SK-N-SH (cell line): ENCODE data around the gene KCTD5.

ENCODE experiments used
- EP300 ChIP-seq, 2 experiments: IDR thresholded peaks; 2 replicates each; pipeline versions ENCODE4 v1.4.0 to v1.6.1; 2012; ENCODE audit warnings: borderline replicate concordance in 1 of 2, low read depth in 1 of 2, low read length in 1 of 2
- JUND ChIP-seq: IDR thresholded peaks from 2 replicates; pipeline ENCODE4 v1.4.0; 2012
- NRF1 ChIP-seq: IDR thresholded peaks from 2 replicates; pipeline ENCODE4 v1.6.1; 2012; ENCODE audit warnings: low read depth, mild to moderate bottlenecking, low read length
- POLR2AphosphoS5 ChIP-seq: IDR thresholded peaks from 2 replicates; pipeline ENCODE4 v1.6.1; 2012; ENCODE audit warnings: low read depth, low read length
- RAD21 ChIP-seq: IDR thresholded peaks from 2 replicates; pipeline ENCODE4 v1.6.1; 2012; ENCODE audit warnings: mild to moderate bottlenecking, low read length
- TF ChIP-seq, protein P1 (sequence below): fragments of 200-600 bp; sonication (generic); IDR thresholded peaks from 2 replicates; pipeline ENCODE4 v1.6.1; 2017; ENCODE audit warnings: antibody characterized with exemption, mild to moderate bottlenecking, moderate library complexity
- TF ChIP-seq, protein P2 (sequence below): IDR thresholded peaks from 2 replicates; pipeline ENCODE4 v1.6.1; 2012; ENCODE audit warnings: mild to moderate bottlenecking, low read depth, low read length, moderate library complexity

DNA sequence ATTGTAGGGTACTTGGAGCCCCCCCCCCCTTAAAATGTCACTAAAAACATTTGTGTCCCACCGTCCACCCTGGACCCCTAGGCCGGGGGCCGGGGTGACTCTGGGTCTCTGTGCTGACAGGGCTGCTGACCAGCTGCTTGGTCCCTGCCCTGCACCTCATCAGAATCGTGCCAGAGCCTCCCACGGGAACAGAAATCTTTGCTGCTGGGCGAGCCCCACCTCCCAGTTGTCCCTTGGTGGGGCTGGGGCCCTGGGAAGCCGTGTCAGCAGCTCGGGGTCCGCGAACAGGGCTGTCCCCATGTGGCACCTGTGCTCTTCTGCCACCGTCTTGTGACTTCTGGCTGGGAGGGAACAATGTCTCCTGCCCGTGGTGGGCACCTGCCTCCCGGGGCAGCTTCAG, 18.5 kb downstream of the KCTD5 start:
- TF ChIP-seq JUND (no peak), EP300 (IDR thresholded peaks at IDR 0.05; ENCODE audit: borderline replicate concordance in 1 of 2, low read depth in 1 of 2, low read length in 1 of 2) (no peak), POLR2AphosphoS5 (no peak), NRF1 (no peak), RAD21 (no peak)
- TF ChIP-seq, protein P1, sequence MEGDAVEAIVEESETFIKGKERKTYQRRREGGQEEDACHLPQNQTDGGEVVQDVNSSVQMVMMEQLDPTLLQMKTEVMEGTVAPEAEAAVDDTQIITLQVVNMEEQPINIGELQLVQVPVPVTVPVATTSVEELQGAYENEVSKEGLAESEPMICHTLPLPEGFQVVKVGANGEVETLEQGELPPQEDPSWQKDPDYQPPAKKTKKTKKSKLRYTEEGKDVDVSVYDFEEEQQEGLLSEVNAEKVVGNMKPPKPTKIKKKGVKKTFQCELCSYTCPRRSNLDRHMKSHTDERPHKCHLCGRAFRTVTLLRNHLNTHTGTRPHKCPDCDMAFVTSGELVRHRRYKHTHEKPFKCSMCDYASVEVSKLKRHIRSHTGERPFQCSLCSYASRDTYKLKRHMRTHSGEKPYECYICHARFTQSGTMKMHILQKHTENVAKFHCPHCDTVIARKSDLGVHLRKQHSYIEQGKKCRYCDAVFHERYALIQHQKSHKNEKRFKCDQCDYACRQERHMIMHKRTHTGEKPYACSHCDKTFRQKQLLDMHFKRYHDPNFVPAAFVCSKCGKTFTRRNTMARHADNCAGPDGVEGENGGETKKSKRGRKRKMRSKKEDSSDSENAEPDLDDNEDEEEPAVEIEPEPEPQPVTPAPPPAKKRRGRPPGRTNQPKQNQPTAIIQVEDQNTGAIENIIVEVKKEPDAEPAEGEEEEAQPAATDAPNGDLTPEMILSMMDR = no peak
- TF ChIP-seq, protein P2, sequence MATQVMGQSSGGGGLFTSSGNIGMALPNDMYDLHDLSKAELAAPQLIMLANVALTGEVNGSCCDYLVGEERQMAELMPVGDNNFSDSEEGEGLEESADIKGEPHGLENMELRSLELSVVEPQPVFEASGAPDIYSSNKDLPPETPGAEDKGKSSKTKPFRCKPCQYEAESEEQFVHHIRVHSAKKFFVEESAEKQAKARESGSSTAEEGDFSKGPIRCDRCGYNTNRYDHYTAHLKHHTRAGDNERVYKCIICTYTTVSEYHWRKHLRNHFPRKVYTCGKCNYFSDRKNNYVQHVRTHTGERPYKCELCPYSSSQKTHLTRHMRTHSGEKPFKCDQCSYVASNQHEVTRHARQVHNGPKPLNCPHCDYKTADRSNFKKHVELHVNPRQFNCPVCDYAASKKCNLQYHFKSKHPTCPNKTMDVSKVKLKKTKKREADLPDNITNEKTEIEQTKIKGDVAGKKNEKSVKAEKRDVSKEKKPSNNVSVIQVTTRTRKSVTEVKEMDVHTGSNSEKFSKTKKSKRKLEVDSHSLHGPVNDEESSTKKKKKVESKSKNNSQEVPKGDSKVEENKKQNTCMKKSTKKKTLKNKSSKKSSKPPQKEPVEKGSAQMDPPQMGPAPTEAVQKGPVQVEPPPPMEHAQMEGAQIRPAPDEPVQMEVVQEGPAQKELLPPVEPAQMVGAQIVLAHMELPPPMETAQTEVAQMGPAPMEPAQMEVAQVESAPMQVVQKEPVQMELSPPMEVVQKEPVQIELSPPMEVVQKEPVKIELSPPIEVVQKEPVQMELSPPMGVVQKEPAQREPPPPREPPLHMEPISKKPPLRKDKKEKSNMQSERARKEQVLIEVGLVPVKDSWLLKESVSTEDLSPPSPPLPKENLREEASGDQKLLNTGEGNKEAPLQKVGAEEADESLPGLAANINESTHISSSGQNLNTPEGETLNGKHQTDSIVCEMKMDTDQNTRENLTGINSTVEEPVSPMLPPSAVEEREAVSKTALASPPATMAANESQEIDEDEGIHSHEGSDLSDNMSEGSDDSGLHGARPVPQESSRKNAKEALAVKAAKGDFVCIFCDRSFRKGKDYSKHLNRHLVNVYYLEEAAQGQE = no peak
